WERI-Rb-1 (cell line): Measurements from ENCODE around the gene TMOD1.
"Not testable (repeated sequence)": the region's sequence is repeated elsewhere in the genome, so short reads cannot be mapped to it uniquely, and the experiment has no call there.

ENCODE experiments used
- DNase-seq: peaks from one replicate; pipeline ENCODE4 v3.0.0-alpha.2; 2020
- H3K27ac ChIP-seq: fragments of 250-450 bp; sonication (Bioruptor Pico); 2 replicates; pipeline ENCODE4 v1.5.1; 2020; ENCODE audit warnings: mild to moderate bottlenecking, moderate library complexity
- H3K27me3 ChIP-seq: fragments of 250-450 bp; sonication (Bioruptor Pico); 2 replicates; pipeline ENCODE4 v1.5.1; 2021; ENCODE audit warnings: mild to moderate bottlenecking, low read depth, moderate library complexity; ENCODE audit not compliant: insufficient read depth, severe bottlenecking
- H3K36me3 ChIP-seq: fragments of 250-450 bp; sonication (Bioruptor Pico); 2 replicates; pipeline ENCODE4 v1.5.1; 2020; ENCODE audit warnings: mild to moderate bottlenecking, moderate library complexity
- H3K4me3 ChIP-seq: 2 replicates; pipeline ENCODE4 v1.5.1; 2011; ENCODE audit warnings: low read depth, mild to moderate bottlenecking, control low read depth, low read length
- H3K9me3 ChIP-seq: fragments of 250-450 bp; sonication (Bioruptor Pico); 2 replicates; pipeline ENCODE4 v1.5.1; 2021; ENCODE audit warnings: mild to moderate bottlenecking, moderate library complexity; ENCODE audit not compliant: severe bottlenecking
- TF ChIP-seq, protein P1 (sequence below): IDR thresholded peaks from 2 replicates; pipeline ENCODE4 v1.5.1; 2011; ENCODE audit warnings: low read depth, mild to moderate bottlenecking, control low read depth, inconsistent platforms, low read length

The TMOD1 gene

DNA sequence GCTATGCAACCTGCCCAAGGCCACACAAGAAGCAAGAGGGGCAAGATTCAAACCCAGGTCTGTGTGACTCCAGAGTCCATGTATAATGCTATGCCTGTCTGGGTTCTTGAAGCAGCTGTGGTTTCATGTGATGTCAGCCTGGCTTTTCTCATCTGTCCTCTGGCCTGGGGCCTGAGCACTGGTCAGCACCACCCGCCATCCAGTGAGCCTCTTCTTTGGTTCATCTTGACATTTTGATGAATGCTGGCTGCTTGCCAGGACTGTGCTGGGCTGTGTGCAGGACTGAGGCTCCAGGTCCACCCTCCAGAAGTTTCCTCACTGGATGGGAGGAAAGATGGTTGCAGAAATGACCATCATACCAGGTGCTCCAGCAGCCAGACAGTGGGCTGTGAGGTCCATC is 70.2 kb downstream of the TMOD1 start:
- no peaks in the 10 kb centered on the region for H3K36me3 ChIP-seq
- H3K9me3 ChIP-seq: no peaks in the 10 kb centered on the region
- no peak overlapping the region for H3K27ac ChIP-seq
- H3K27me3 ChIP-seq: no peaks in the 10 kb centered on the region
- TF ChIP-seq, protein P1, sequence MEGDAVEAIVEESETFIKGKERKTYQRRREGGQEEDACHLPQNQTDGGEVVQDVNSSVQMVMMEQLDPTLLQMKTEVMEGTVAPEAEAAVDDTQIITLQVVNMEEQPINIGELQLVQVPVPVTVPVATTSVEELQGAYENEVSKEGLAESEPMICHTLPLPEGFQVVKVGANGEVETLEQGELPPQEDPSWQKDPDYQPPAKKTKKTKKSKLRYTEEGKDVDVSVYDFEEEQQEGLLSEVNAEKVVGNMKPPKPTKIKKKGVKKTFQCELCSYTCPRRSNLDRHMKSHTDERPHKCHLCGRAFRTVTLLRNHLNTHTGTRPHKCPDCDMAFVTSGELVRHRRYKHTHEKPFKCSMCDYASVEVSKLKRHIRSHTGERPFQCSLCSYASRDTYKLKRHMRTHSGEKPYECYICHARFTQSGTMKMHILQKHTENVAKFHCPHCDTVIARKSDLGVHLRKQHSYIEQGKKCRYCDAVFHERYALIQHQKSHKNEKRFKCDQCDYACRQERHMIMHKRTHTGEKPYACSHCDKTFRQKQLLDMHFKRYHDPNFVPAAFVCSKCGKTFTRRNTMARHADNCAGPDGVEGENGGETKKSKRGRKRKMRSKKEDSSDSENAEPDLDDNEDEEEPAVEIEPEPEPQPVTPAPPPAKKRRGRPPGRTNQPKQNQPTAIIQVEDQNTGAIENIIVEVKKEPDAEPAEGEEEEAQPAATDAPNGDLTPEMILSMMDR: no peak
- DNase-seq: peak; percentile 1
- no peak overlapping the region for H3K4me3 ChIP-seq

DNA sequence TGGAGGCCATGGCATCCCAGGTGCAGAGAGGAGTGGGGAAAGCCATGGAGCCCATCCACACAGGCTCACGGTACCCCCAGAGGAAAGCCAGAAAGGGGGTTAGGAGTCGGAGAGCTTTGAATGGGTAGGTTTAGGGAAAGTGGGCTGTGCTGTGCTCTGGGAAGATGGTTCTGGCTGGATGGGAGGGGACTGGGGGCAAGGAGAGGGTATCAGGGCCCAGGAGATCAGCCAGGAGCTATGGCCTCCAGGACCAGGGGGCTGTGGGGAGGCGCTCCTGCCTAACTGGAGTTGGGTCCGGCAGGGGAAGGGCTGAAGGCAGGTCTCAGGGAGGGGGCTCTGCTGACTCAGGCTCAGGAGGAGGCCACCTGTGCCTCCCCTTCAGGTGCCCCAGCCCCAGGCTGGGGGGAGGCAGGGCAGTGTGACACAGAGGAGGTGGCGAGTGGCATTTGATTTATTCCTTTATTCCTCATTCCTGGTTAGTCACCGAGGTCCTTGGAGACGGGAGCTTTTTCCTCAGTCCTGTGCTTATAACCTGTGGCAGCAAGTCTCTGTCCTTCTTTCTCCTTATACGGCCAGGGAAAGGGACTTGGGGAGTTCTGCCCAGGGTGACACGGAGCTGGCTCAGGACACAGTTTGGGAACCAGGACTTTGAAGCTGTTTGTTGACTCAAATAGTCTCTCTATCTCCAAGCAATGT is 70.9 kb downstream of the TMOD1 start:
- DNase-seq: peak; percentile 7
- no peak overlapping the region for H3K27ac ChIP-seq
- no peak overlapping the region for H3K4me3 ChIP-seq
- H3K9me3 ChIP-seq: no peaks in the 10 kb centered on the region
- no peaks in the 10 kb centered on the region for H3K27me3 ChIP-seq
- H3K36me3 ChIP-seq: no peaks in the 10 kb centered on the region
- TF ChIP-seq, protein P1: no peak

DNA sequence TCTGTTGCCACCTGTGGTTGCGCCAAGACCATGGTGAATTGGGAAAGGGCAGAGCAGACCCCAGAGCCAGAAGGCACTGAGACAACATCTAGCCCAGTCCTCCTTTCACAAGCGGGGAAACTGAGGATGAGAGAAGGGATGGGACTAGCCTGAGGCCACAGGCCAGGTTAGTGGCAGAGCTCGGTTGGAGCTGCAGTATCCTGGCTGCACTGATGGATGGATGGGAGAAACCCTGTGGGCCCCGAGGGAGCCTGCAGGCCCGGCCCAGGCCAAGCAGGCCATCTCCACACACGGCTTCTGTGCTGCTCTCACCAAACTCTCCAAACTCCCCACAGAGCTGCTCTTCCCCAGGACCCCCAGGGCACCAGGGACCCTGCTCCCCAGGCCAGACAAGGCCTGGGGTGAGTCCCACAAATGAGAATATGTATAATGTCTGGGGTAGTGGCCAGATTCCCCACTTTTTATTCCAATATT is 71.5 kb downstream of the TMOD1 start:
- Histone ChIP-seq H3K4me3 (no peak overlapping the region), H3K27me3 (no peaks in the 10 kb centered on the region), H3K36me3 (no peaks in the 10 kb centered on the region), H3K9me3 (no peaks in the 10 kb centered on the region), H3K27ac (no peak overlapping the region)
- DNase-seq: peak; percentile 1
- TF ChIP-seq, protein P1: no peak

DNA sequence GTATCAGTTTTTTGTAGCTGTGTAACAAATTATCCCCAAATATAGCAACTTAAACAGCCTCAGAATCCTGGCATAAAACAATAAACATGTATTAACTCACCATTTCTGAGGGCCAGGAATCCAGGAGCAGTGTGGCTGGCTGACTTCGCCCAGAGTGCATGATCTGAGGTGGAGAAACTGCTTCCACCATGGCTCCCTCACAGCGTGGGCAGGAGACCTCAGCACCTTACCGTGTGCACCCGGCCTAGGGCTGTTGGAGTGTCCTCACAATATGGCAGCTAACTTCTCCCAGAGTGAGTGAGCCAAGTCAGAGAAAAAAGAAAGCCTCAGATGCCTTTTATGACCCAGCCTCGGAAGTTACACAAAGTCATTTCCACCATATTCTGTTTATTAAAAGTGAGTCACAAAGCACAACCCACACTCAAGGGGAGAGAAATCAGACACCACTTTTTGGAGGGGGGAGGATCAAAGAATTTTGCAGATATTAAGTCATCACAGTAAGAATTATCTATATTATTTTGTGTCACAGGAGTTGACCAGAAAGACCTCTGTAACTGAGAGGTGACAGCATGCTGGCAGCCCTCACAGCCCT is 72.1 kb downstream of the TMOD1 start:
- Histone ChIP-seq H3K27ac (no peak overlapping the region), H3K4me3 (no peak overlapping the region), H3K9me3 (no peaks in the 10 kb centered on the region), H3K36me3 (no peaks in the 10 kb centered on the region), H3K27me3 (no peaks in the 10 kb centered on the region)
- peak; percentile 5 for DNase-seq
- TF ChIP-seq, protein P1: no peak

DNA sequence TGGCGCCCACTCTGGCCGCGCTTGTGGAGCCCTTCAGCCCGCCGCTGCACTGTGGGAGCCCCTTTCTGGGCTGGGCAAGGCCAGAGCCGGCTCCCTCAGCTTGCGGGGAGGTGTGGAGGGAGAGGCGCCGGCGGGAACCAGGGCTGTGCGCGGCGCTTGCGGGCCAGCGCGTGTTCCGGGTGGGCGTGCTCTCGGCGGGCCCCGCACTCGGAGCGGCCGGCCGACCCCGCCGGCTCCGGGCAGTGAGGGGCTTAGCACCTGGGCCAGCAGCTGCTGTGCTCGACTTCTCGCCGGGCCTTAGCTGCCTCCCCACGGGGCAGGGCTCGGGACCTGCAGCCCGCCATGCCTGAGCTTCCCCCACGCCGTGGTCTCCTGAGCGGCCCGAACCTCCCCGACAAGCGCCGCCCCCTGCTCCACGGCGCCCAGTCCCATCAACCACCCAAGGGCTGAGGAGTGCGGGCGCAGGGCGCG is 72.7 kb downstream of the TMOD1 start:
- DNase-seq: peak; percentile 3
- not testable (repeated sequence) for H3K9me3 ChIP-seq, H3K27me3 ChIP-seq, H3K4me3 ChIP-seq, H3K36me3 ChIP-seq, H3K27ac ChIP-seq

DNA sequence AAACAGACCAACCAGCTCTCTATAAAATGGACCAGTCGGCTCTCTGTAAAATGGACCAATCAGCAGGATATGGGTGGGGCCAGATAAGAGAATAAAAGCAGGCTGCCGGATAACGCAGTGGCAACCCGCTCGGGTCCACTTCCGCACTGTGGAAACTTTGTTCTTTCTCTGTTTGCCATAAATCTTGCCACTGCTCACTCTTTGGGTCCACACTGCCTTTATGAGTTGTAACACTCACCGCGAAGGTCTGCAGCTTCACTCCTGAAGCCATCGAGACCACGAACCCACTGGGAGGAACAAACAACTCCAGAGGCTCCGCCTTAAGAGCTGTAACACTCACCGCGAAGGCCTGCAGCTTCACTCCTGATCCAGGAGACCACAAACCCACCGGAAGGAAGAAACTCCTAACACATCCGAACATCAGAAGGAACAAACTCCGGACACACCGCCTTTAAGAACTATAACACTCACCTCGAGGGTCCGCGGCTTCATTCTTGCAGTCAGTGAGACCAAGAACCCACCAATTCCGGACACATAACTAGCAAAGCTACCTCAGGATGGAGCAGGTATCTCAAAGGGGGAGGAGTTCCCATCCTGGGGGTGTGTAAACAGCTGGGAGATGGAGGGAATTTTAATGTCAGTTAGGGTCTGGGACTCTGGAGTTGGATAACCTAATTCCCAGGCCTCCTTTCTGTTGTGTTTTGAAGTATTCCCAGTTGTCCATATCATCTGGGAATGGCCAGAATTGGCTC is 73.6 kb downstream of the TMOD1 start:
- not testable (repeated sequence) for H3K27me3 ChIP-seq, H3K36me3 ChIP-seq, H3K4me3 ChIP-seq, H3K9me3 ChIP-seq, H3K27ac ChIP-seq, DNase-seq
